Stomach (tissue), 9 donors: Measurements from ENCODE around the gene OR5B3. TPM values are rescaled to one million over a fixed set of nuclear protein-coding genes. Genes with fewer than 3 reads are reported as not detected.

Experiments
- DNase-seq, 2 donors: peaks; one replicate each; pipeline versions ENCODE4 v3.0.0 to v3.0.0-alpha.2; 2013 to 2019
- H3K27ac ChIP-seq, 5 donors: fragments of 200-600 bp in 4 of 5; sonication (generic) in 4 of 5; one replicate each; pipeline ENCODE4 v1.5.1; 2013 to 2019; ENCODE audit warnings: mild to moderate bottlenecking in 1 of 5, moderate library complexity in 1 of 5
- H3K27me3 ChIP-seq, 3 donors: fragments of 200-600 bp; sonication (generic); one replicate each; pipeline ENCODE4 v1.5.1; 2017 to 2019; ENCODE audit warnings: mixed run types in 1 of 3
- H3K36me3 ChIP-seq, 4 donors: fragments of 200-600 bp; sonication (generic); 1 replicate in 3 of 4; 2 replicates in 1 of 4; pipeline ENCODE4 v1.5.1; 2016 to 2019
- H3K4me1 ChIP-seq, 4 donors: fragments of 200-600 bp; sonication (generic); one replicate each; pipeline ENCODE4 v1.5.1; 2016 to 2019
- H3K4me3 ChIP-seq, 4 donors: fragments of 200-600 bp; sonication (generic) in 3 of 4; one replicate each; pipeline ENCODE4 v1.5.1; 2016 to 2019; ENCODE audit warnings: mild to moderate bottlenecking in 1 of 4
- H3K9me3 ChIP-seq, 4 donors: fragments of 200-600 bp; sonication (generic); one replicate each; pipeline ENCODE4 v1.5.1; 2016 to 2019
- EP300 ChIP-seq: sonication (generic); formaldehyde crosslinking; IDR thresholded peaks from one replicate; pipeline ENCODE4 v1.6.1; 2017; ENCODE audit warnings: antibody characterized with exemption
- POLR2A ChIP-seq, 4 donors: fragments of 450-650 bp; IDR thresholded peaks; one replicate each; pipeline ENCODE4 v1.6.1; 2016; ENCODE audit warnings: antibody characterized with exemption in 4 of 4, control low read depth in 2 of 4, mild to moderate bottlenecking in 1 of 4, moderate library complexity in 1 of 4
- POLR2AphosphoS5 ChIP-seq, 3 donors: sonication (generic); formaldehyde crosslinking; IDR thresholded peaks; one replicate each; pipeline ENCODE4 v1.6.1; 2016; ENCODE audit warnings: antibody characterized with exemption in 3 of 3
- WGBS, 5 donors: extraction: QIAGEN DNeasy Blood & Tissue Kit in 3 of 5; methylation state at CpG; one replicate each; pipeline versions ENCODE4 v1.1.5 to v1.1.7; 2013 to 2018; 5-methylcytosine and 5-hydroxymethylcytosine counted together
- intact Hi-C: fragments of 100-400 bp; cut with DNase I; formaldehyde crosslinking; loops from one replicate; pipeline ENCODE4 v1.15.1; 2023; ENCODE audit warnings: low total_unique reads
- polyA plus RNA-seq, 3 donors: library from polyadenylated mRNA; stranded (reverse); fragments of 200-250 nt; gene quantifications; one replicate each; pipeline ENCODE4 v1.2.3, GENCODE V29; 2013
- total RNA-seq, 5 donors: library from RNA; depleted of rRNA; stranded (reverse); fragments of >200 nt; gene quantifications; one replicate each; pipeline versions ENCODE4 v1.1.0 to v1.2.3, GENCODE V29; 2014 to 2016
- TF ChIP-seq, protein P1 (sequence below), 7 experiments: fragments of 450-650 bp in 4 of 7; fragments of 200-600 bp in 3 of 7; sonication (generic) in 3 of 7; IDR thresholded peaks; one replicate each; pipeline ENCODE4 v1.5.1; 2016 to 2019; ENCODE audit warnings: antibody characterized with exemption in 7 of 7, control low read depth in 2 of 7, mild to moderate bottlenecking in 1 of 7
- donor health status: healthy with polysubstance abuse.
- donor health status: Bipolar disorder and iron deficiency.
- donor health status: healthy.

Gene OR5B3
- total and polyA plus RNA-seq, 8 donors, result not detected

- Histone ChIP-seq H3K27ac (no peak overlapping the region), H3K4me1 (no peaks in the 10 kb centered on the region), H3K9me3 (peaks cover 0 to 24% (median 2%) of the 10 kb centered on the region in 4 donors), H3K4me3 (no peak overlapping the region), H3K27me3 (no peaks in the 10 kb centered on the region), H3K36me3 (no peaks in the 10 kb centered on the region)
- 27 to 61% (median 38%) methylated on average over 4 of the region's 4 CpGs for WGBS, 5 donors
- TF ChIP-seq, protein P1, sequence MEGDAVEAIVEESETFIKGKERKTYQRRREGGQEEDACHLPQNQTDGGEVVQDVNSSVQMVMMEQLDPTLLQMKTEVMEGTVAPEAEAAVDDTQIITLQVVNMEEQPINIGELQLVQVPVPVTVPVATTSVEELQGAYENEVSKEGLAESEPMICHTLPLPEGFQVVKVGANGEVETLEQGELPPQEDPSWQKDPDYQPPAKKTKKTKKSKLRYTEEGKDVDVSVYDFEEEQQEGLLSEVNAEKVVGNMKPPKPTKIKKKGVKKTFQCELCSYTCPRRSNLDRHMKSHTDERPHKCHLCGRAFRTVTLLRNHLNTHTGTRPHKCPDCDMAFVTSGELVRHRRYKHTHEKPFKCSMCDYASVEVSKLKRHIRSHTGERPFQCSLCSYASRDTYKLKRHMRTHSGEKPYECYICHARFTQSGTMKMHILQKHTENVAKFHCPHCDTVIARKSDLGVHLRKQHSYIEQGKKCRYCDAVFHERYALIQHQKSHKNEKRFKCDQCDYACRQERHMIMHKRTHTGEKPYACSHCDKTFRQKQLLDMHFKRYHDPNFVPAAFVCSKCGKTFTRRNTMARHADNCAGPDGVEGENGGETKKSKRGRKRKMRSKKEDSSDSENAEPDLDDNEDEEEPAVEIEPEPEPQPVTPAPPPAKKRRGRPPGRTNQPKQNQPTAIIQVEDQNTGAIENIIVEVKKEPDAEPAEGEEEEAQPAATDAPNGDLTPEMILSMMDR (IDR thresholded peaks at IDR 0.05), result no peak
- no peak for TF ChIP-seq POLR2A (IDR thresholded peaks at IDR 0.05)
- no peak for TF ChIP-seq EP300
- no peak for TF ChIP-seq POLR2AphosphoS5 (IDR thresholded peaks at IDR 0.05)
- intact Hi-C loops, result no loop called here
- DNase-seq, result no peak
Measured at GRCh38 chr11:58438486-58438885, 31.8 kb upstream of the OR5B3 start.

- no peak for DNase-seq
- TF ChIP-seq POLR2AphosphoS5 (IDR thresholded peaks at IDR 0.05) (no peak), POLR2A (IDR thresholded peaks at IDR 0.05) (no peak), EP300 (no peak)
- TF ChIP-seq, protein P1 (IDR thresholded peaks at IDR 0.05), result no peak
- H3K4me1 ChIP-seq, result no peaks in the 10 kb centered on the region
- intact Hi-C loops, result no loop called here
- peaks cover 0 to 29% (median 2%) of the 10 kb centered on the region in 4 donors for H3K9me3 ChIP-seq
- H3K27me3 ChIP-seq, result no peaks in the 10 kb centered on the region
- no peaks in the 10 kb centered on the region for H3K36me3 ChIP-seq
- H3K4me3 ChIP-seq, result no peak overlapping the region
- WGBS, 5 donors, result 82 to 89% (median 84%) methylated on average over 3 of the region's 3 CpGs
- H3K27ac ChIP-seq, result no peak overlapping the region
Measured at GRCh38 chr11:58434217-58434616, 27.5 kb upstream of the OR5B3 start.

DNA sequence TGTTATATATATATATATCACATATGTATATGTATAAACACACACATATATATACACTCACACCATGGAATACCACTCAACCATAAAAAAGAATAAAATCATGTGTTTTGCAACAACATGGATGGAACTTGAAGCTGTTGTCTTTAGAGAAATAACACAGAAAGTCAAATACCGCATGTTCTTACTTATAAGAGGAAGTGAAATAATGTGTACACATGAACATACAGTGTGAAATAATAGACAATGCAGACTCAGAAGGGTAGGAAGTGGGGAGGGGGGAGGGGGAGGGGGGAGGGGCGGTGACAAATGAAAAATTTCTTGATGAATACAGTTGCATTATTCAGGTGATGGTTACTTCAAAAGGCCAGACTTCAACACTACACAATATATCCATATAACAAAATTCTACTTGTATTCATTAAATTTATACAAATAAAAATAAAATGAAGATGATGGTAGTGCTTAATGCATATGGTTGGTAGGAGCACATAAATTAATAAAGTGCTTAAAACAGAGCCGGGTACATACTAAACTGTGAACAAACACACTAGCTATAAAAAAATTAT, 27.0 kb upstream of the OR5B3 start:
- Histone ChIP-seq H3K9me3 (peaks cover 0 to 29% (median 2%) of the 10 kb centered on the region in 4 donors), H3K27ac (no peak overlapping the region), H3K4me1 (no peaks in the 10 kb centered on the region), H3K27me3 (no peaks in the 10 kb centered on the region), H3K36me3 (no peaks in the 10 kb centered on the region), H3K4me3 (no peak overlapping the region)
- intact Hi-C loops, result no loop called here
- DNase-seq, result no peak
- TF ChIP-seq POLR2A (IDR thresholded peaks at IDR 0.05) (no peak), POLR2AphosphoS5 (IDR thresholded peaks at IDR 0.05) (no peak), EP300 (no peak)
- TF ChIP-seq, protein P1 (IDR thresholded peaks at IDR 0.05), result no peak
- WGBS, 5 donors, result 43 to 82% (median 67%) methylated on average over 3 of the region's 3 CpGs

- intact Hi-C loops, result no loop called here
- 21 to 52% (median 46%) methylated on average over 1 of the region's 1 CpG for WGBS, 5 donors
- Histone ChIP-seq H3K27me3 (peaks cover 0 to 9% (median 0%) of the 10 kb centered on the region in 3 donors), H3K9me3 (peaks cover 0 to 15% (median 3%) of the 10 kb centered on the region in 4 donors), H3K27ac (no peak overlapping the region), H3K4me3 (no peak overlapping the region), H3K4me1 (no peaks in the 10 kb centered on the region), H3K36me3 (no peaks in the 10 kb centered on the region)
- TF ChIP-seq, protein P1 (IDR thresholded peaks at IDR 0.05), result no peak
- TF ChIP-seq POLR2AphosphoS5 (IDR thresholded peaks at IDR 0.05) (no peak), EP300 (no peak), POLR2A (IDR thresholded peaks at IDR 0.05) (no peak)
- DNase-seq, result no peak
Measured at GRCh38 chr11:58429273-58429672, 22.6 kb upstream of the OR5B3 start.
